Nephron progenitor cell (in vitro differentiated cells): ENCODE measurements around the gene MC4R.

Experiments
- DNase-seq: peaks from one replicate; pipeline ENCODE4 v3.0.0; 2021
- H3K27ac Mint-ChIP-seq: 2 replicates; pipeline ENCODE4 v1.8.0; 2021; ENCODE audit warnings: mild to moderate bottlenecking, moderate library complexity, mixed read lengths
- H3K27me3 Mint-ChIP-seq: 2 replicates; pipeline ENCODE4 v1.8.0; 2021; ENCODE audit warnings: mild to moderate bottlenecking, low read depth, mixed read lengths; ENCODE audit not compliant: poor library complexity
- H3K36me3 Mint-ChIP-seq: 2 replicates; pipeline ENCODE4 v1.8.0; 2021; ENCODE audit warnings: low read depth, mixed read lengths
- H3K4me1 Mint-ChIP-seq: 2 replicates; pipeline ENCODE4 v1.8.0; 2021; ENCODE audit warnings: mixed read lengths
- H3K4me3 Mint-ChIP-seq: 2 replicates; pipeline ENCODE4 v1.8.0; 2021; ENCODE audit warnings: mild to moderate bottlenecking, moderate library complexity, mixed read lengths
- H3K9me3 Mint-ChIP-seq: 2 replicates; pipeline ENCODE4 v1.8.0; 2021; ENCODE audit warnings: mild to moderate bottlenecking, moderate library complexity, mixed read lengths
- TF ChIP-seq, protein P1 (sequence below): fragments of 200-600 bp; sonication (generic); IDR thresholded peaks from 2 replicates; pipeline ENCODE4 v1.5.0; 2021; ENCODE audit warnings: antibody characterized with exemption

The MC4R gene

DNA sequence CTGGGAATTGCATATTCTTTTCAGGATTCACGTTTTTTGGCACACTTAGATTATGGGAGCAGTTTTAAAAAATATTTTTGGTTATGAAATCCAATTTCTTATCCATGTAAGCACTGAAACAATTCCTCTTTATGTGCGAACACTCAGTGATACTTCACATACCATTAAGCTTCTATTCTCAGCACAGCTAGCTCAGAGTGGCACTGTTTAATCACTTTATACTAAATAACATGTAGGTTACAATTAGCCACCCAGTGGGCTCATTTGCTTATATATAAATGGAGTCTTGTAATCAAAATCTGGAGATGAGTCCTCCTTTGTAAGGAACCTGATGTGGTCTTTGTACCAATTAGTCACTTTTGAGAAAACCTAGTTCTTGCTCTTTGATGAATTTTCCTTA, 11.3 kb upstream of the MC4R start:
- H3K27ac Mint-ChIP-seq: no peak overlapping the region
- H3K4me1 Mint-ChIP-seq: peaks cover 10% of the 10 kb centered on the region
- TF ChIP-seq, protein P1, sequence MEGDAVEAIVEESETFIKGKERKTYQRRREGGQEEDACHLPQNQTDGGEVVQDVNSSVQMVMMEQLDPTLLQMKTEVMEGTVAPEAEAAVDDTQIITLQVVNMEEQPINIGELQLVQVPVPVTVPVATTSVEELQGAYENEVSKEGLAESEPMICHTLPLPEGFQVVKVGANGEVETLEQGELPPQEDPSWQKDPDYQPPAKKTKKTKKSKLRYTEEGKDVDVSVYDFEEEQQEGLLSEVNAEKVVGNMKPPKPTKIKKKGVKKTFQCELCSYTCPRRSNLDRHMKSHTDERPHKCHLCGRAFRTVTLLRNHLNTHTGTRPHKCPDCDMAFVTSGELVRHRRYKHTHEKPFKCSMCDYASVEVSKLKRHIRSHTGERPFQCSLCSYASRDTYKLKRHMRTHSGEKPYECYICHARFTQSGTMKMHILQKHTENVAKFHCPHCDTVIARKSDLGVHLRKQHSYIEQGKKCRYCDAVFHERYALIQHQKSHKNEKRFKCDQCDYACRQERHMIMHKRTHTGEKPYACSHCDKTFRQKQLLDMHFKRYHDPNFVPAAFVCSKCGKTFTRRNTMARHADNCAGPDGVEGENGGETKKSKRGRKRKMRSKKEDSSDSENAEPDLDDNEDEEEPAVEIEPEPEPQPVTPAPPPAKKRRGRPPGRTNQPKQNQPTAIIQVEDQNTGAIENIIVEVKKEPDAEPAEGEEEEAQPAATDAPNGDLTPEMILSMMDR: no peak
- DNase-seq: no peak
- H3K36me3 Mint-ChIP-seq: no peaks in the 10 kb centered on the region
- no peak overlapping the region for H3K4me3 Mint-ChIP-seq
- no peaks in the 10 kb centered on the region for H3K9me3 Mint-ChIP-seq
- peaks cover 2% of the 10 kb centered on the region for H3K27me3 Mint-ChIP-seq

GRCh38 chr18:60377778-60378469, 5.3 kb upstream of the MC4R start:
- peaks cover 26% of the 10 kb centered on the region for H3K4me1 Mint-ChIP-seq
- no peaks in the 10 kb centered on the region for H3K36me3 Mint-ChIP-seq
- TF ChIP-seq, protein P1: no peak

DNA sequence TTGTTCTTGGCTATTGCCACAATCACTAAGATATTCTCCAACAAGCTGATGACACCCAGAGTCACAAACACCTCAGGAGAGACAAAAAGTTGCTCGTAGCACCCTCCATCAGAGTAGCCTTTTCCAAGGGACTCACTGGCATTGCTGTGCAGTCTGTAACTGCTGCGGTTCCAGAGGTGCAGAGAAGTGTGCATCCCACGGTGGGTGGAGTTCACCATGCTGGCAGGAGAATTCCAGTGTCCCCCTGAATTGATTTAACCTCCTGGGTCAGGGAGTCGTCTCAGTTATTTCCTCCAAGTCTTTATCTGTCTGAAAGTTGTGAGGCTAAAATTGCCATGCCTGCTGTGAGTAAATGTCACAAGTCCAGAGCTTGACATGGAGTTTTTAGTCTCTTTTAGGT, 443 bp downstream of the MC4R start:
- Mint-ChIP-seq H3K36me3 (no peaks in the 10 kb centered on the region), H3K27me3 (no peaks in the 10 kb centered on the region)
- peak; percentile 25 for DNase-seq

More at GRCh38 chr18:60377778-60378469, 5.3 kb upstream of the MC4R start:
- Mint-ChIP-seq H3K27ac (no peak overlapping the region), H3K4me3 (no peak overlapping the region), H3K27me3 (no peaks in the 10 kb centered on the region), H3K9me3 (peaks cover 11% of the 10 kb centered on the region)
- DNase-seq: no peak

GRCh38 chr18:60358516-60358915, 14.1 kb downstream of the MC4R start:
- Mint-ChIP-seq H3K27ac (no peak overlapping the region), H3K36me3 (no peaks in the 10 kb centered on the region), H3K4me3 (no peak overlapping the region), H3K4me1 (no peaks in the 10 kb centered on the region), H3K9me3 (no peaks in the 10 kb centered on the region), H3K27me3 (peaks cover 3% of the 10 kb centered on the region)
- TF ChIP-seq, protein P1: no peak
- DNase-seq: no peak

More for the DNA sequence above, 443 bp downstream of the MC4R start:
- H3K27ac Mint-ChIP-seq: peak overlapping the region; percentile 93
- TF ChIP-seq, protein P1: no peak
- peak overlapping the region; percentile 80 for H3K4me3 Mint-ChIP-seq
- H3K9me3 Mint-ChIP-seq: peaks cover 11% of the 10 kb centered on the region
- peaks cover 37% of the 10 kb centered on the region for H3K4me1 Mint-ChIP-seq

GRCh38 chr18:60350941-60351340, 21.6 kb downstream of the MC4R start:
- H3K9me3 Mint-ChIP-seq: no peaks in the 10 kb centered on the region
- TF ChIP-seq, protein P1: no peak
- no peak overlapping the region for H3K4me3 Mint-ChIP-seq
- no peaks in the 10 kb centered on the region for H3K36me3 Mint-ChIP-seq
- H3K27ac Mint-ChIP-seq: no peak overlapping the region
- no peak for DNase-seq
- no peaks in the 10 kb centered on the region for H3K4me1 Mint-ChIP-seq
- peaks cover 3% of the 10 kb centered on the region for H3K27me3 Mint-ChIP-seq

- Mint-ChIP-seq H3K27me3 (no peaks in the 10 kb centered on the region), H3K9me3 (no peaks in the 10 kb centered on the region), H3K36me3 (no peaks in the 10 kb centered on the region), H3K4me1 (no peaks in the 10 kb centered on the region), H3K4me3 (no peak overlapping the region), H3K27ac (no peak overlapping the region)
- DNase-seq: no peak
- TF ChIP-seq, protein P1: no peak
Observed at GRCh38 chr18:60350150-60350549, 22.4 kb downstream of the MC4R start.
